ENCODE results near the gene CREB5.

DNA sequence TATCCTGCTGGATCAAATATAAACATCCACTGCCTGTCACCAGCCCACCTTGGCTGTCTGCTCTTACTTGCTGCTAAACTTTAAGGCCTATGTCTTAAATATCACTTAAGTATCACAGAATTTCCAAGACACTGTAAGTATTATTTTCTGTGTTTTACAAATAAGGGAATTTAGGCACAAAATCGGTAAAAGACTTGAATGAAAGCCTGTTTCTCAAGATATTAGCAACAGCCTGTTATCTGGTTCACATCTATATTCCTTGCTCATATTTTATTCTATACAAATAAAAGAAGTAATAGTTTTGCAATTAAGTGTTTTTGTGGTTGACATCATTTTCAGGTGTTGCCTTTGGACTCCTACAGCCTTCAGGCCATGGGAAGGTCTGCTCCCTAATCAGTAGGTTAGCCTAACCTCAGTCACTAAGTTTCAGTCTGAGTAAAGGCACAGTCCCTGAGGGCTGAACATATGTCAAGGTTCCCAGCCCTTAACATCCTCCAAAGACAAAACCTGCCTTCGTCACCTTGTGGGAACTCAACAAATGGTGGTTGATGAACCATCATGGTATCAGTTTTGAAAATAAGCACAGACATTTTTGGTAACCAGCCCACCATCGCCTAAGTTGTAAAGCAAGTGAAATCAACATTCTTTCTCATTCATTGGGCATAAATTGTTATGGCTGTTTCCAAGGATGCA lies 127.1 kb downstream of the CREB5 start:
- TF ChIP-seq CTCF (IDR thresholded peaks at IDR 0.05) (no peak), EP300 (IDR thresholded peaks at IDR 0.05) (no peak), POLR2A (IDR thresholded peaks at IDR 0.05) (no peak)
